Prostate gland (tissue), 2 donors: ENCODE measurements around the gene MAD1L1. TPM values are rescaled to one million over a fixed set of nuclear protein-coding genes. Genes with fewer than 3 reads are reported as not detected.
"Not testable (repeated sequence)": the region's sequence is repeated elsewhere in the genome, so short reads cannot be mapped to it uniquely, and the experiment has no call there.

ENCODE experiments used
- DNase-seq: peaks from one replicate; pipeline ENCODE4 v3.0.0-alpha.2; 2019; ENCODE audit warnings: low spot score
- H3K27ac ChIP-seq, 2 donors: fragments of 200-600 bp; sonication (generic); 2 replicates each; pipeline ENCODE4 v1.5.1; 2017 to 2019
- H3K27me3 ChIP-seq: fragments of 200-600 bp; sonication (generic); replicated peaks from 2 replicates; pipeline ENCODE4 v1.5.1; 2019; ENCODE audit not compliant: insufficient read depth
- H3K36me3 ChIP-seq, 2 donors: fragments of 200-600 bp; sonication (generic); 1 replicate in 1 of 2; 2 replicates in 1 of 2; pipeline versions ENCODE4 v1.5.1 to v1.8.1; 2017 to 2019
- H3K4me1 ChIP-seq: fragments of 200-600 bp; sonication (generic); replicated peaks from 2 replicates; pipeline ENCODE4 v1.5.1; 2019
- H3K4me3 ChIP-seq, 2 donors: fragments of 200-600 bp; sonication (generic); 2 replicates each; pipeline ENCODE4 v1.5.1; 2017 to 2019
- H3K9me3 ChIP-seq: fragments of 200-600 bp; sonication (generic); 2 replicates; pipeline ENCODE4 v1.5.1; 2017
- POLR2A ChIP-seq: fragments of 450-650 bp; IDR thresholded peaks from one replicate; pipeline ENCODE4 v1.6.1; 2016; ENCODE audit warnings: antibody characterized with exemption, mild to moderate bottlenecking
- POLR2AphosphoS5 ChIP-seq: sonication (generic); formaldehyde crosslinking; IDR thresholded peaks from one replicate; pipeline ENCODE4 v1.6.1; 2017; ENCODE audit warnings: antibody characterized with exemption
- WGBS: methylation state at CpG from one replicate; pipeline ENCODE4 v1.1.5; 2018; 5-methylcytosine and 5-hydroxymethylcytosine counted together
- intact Hi-C: fragments of 100-400 bp; cut with DNase I; formaldehyde crosslinking; loops from one replicate; pipeline ENCODE4 v1.14.2; 2022
- total RNA-seq, 2 donors: library from RNA; depleted of rRNA; stranded (reverse); fragments of >200 nt; gene quantifications; one replicate each; pipeline ENCODE4 v1.1.0, GENCODE V29; 2016
- TF ChIP-seq, protein P1 (sequence below), 4 experiments: fragments of 200-600 bp in 2 of 4; fragments of 450-650 bp in 2 of 4; sonication (generic) in 2 of 4; IDR thresholded peaks; 1 replicate in 3 of 4; 2 replicates in 1 of 4; pipeline ENCODE4 v1.5.1; 2016 to 2019; ENCODE audit warnings: antibody characterized with exemption in 4 of 4, mild to moderate bottlenecking in 2 of 4, moderate library complexity in 2 of 4

MAD1L1 gene
- total RNA-seq, 2 donors from 2014 or later: 79.3 to 91.9 TPM

DNA sequence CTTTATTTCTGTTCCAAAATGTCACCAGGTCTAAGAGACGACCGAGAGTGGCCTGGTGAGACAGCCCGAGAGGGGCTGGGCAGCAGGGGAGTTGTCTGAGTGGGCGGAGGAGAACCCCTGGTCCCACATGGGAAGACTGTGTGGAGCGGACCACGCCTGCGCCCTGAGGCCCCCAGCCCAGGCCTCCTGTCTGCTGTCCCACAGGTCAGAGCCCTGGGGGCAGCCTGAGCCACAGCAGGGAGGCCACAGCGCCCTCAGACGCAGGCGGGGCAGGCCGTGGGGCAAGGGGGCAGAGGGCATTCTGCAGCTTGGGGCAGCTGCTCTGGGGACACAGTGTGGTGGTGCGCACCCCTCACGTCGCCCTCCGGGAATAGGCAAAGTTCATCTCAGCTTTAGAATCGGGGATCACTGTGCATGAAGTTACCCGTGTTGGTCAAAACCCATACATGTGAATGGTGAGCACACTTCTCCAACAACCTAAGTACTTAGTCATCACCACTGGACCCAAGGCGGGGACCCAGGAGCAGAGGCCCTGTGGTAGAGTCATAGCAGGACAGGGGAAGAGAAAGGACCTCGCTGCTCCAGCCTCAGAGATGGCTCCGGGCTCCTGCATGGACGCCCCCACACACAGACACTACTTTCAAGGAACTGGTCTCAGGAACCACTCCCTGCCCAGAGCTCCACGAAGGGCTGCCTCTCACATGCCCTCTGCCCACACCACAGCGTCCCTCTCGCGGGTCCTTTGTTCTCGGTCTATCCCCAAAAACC, 348.0 kb downstream of the MAD1L1 start:
- no peaks in the 10 kb centered on the region for H3K36me3 ChIP-seq
- TF ChIP-seq, protein P1, sequence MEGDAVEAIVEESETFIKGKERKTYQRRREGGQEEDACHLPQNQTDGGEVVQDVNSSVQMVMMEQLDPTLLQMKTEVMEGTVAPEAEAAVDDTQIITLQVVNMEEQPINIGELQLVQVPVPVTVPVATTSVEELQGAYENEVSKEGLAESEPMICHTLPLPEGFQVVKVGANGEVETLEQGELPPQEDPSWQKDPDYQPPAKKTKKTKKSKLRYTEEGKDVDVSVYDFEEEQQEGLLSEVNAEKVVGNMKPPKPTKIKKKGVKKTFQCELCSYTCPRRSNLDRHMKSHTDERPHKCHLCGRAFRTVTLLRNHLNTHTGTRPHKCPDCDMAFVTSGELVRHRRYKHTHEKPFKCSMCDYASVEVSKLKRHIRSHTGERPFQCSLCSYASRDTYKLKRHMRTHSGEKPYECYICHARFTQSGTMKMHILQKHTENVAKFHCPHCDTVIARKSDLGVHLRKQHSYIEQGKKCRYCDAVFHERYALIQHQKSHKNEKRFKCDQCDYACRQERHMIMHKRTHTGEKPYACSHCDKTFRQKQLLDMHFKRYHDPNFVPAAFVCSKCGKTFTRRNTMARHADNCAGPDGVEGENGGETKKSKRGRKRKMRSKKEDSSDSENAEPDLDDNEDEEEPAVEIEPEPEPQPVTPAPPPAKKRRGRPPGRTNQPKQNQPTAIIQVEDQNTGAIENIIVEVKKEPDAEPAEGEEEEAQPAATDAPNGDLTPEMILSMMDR (IDR thresholded peaks at IDR 0.05): no peak
- TF ChIP-seq POLR2AphosphoS5: no peak
- no peak for TF ChIP-seq POLR2A
- 95% methylated on average over 26 of the region's 26 CpGs for WGBS
- no peak for DNase-seq
- H3K4me3 ChIP-seq: no peak overlapping the region
- H3K27ac ChIP-seq: no peak overlapping the region
- no peaks in the 10 kb centered on the region for H3K9me3 ChIP-seq
- no peaks in the 10 kb centered on the region for H3K4me1 ChIP-seq
- H3K27me3 ChIP-seq: no peaks in the 10 kb centered on the region
- intact Hi-C loops: no loop called here

DNA sequence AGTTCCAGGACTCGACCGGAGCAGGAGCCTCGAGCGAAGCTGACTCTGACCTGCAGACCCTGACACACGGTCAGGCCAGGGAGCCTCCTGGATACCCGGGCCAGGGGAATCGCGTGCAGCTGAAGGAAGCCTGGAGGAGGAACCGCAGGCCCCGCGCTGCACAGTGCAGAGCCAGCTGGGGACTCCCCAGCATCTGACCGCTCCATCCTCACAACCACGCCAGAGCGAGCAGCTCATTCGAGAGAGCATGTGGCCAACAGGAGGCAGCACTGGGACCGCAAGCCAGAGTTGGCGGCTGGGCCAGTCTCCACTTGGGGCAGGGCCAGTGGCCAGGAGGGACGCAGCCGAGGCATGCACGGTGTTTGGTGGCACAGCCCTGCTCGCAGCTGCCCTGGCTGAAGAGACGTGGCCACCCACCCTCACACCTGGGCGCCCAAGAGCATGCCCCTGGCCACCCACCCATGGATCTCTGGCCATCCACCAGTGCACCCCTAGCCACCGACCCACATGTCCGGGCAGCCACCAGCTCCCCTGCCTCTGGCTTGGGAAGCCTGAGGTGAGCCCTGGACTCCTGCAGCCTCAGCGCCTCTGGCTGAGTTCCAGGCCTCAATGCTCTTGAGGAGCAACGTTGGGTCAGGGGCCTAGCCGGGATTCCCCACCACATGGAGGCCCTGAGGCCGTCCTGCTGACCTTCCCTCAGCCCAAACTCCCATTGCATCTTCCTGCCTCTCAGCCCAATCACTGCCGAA, 348.7 kb downstream of the MAD1L1 start:
- H3K4me3 ChIP-seq: no peak overlapping the region
- no peak overlapping the region for H3K27ac ChIP-seq
- intact Hi-C loops: no loop called here
- DNase-seq: no peak
- WGBS: 91% methylated on average over 23 of the region's 30 CpGs
- H3K27me3 ChIP-seq: no peaks in the 10 kb centered on the region
- no peaks in the 10 kb centered on the region for H3K36me3 ChIP-seq
- no peaks in the 10 kb centered on the region for H3K9me3 ChIP-seq
- no peak for TF ChIP-seq POLR2AphosphoS5
- TF ChIP-seq, protein P1 (IDR thresholded peaks at IDR 0.05): no peak
- no peak for TF ChIP-seq POLR2A
- H3K4me1 ChIP-seq: no peaks in the 10 kb centered on the region

DNA sequence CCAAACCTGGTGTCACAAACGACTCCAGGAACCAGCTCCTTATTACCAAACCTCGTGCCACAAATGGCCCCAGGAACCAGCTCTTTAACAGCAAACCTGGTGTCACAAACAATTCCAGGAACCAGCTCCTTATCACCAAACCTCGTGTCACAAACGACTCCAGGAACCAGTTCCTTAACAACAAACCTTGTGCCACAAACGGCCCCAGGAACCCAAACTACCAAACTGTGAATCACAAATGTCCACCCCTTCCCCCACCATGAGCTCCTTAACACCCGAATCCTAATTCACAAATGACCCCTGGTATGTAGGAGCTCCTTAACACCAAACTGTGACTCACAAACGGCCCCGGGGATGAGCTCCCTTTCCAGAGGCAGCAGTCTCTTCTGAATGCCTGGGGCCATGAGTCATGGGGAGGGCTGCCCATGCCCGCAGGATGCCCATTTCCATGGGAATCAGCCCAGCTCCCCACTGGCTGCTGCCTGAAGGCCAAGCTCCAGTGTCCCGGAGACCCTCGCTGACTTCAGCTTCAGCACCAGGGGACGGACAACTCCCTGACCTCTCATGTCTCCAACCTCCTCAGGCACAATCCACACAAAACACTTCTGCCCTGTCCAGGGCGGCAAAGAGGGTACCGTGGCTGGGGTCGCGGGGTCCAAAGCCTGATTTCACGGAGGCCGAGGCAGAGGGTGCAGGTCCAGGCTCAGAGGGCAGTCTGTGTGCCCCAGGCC, 349.5 kb downstream of the MAD1L1 start:
- H3K27ac ChIP-seq: no peak overlapping the region
- WGBS: 73% methylated on average over 16 of the region's 18 CpGs
- intact Hi-C loops: no loop called here
- H3K9me3 ChIP-seq: no peaks in the 10 kb centered on the region
- DNase-seq: no peak
- H3K4me3 ChIP-seq: no peak overlapping the region
- TF ChIP-seq, protein P1 (IDR thresholded peaks at IDR 0.05): no peak
- no peak for TF ChIP-seq POLR2AphosphoS5
- TF ChIP-seq POLR2A: no peak
- H3K36me3 ChIP-seq: no peaks in the 10 kb centered on the region
- H3K27me3 ChIP-seq: no peaks in the 10 kb centered on the region
- no peaks in the 10 kb centered on the region for H3K4me1 ChIP-seq

DNA sequence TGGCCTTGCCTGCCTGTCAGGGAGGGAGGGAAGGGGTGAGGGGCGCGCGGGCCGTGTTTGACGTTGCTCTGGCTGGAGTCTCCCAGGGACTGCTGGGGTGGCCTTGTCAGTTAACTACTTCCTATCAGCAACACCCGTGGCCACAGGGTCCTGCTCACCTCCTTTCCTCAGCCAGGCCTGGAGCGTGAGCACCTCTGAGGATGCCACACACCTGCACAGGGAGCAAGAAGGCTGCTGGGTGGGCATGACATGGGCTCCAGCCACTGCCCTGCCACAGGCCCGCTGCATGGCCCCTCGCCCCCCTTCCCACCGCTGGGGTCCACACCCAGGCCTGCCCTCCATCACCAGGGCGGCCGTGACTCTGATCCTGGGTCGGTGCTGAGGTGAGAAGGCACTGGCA, 350.3 kb downstream of the MAD1L1 start:
- H3K36me3 ChIP-seq: no peaks in the 10 kb centered on the region
- no peak for DNase-seq
- no peaks in the 10 kb centered on the region for H3K4me1 ChIP-seq
- no peaks in the 10 kb centered on the region for H3K27me3 ChIP-seq
- H3K4me3 ChIP-seq: no peak overlapping the region
- intact Hi-C loops: no loop called here
- TF ChIP-seq POLR2AphosphoS5: no peak
- no peaks in the 10 kb centered on the region for H3K9me3 ChIP-seq
- H3K27ac ChIP-seq: no peak overlapping the region
- WGBS: 84% methylated on average over 13 of the region's 13 CpGs

DNA sequence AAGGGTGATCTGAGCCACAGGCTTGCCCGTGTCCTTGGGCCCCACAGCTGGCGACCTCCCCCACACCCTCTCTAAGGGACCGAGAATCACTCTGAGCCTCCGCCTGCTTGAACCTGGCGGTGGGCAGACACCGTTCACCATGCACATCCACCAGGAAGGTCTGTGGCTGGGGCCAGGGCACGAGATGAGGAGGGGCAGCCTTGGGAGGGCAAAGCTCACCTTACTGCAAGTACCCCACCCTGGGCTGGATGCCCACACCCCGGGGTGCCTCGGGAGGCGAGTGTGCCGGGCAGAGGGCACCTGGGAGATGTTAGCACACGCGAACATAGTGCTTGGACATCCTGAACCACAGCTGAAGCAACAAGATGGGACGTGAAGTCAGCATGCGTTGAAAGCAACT, 350.8 kb downstream of the MAD1L1 start:
- Histone ChIP-seq H3K27ac (no peak overlapping the region), H3K27me3 (no peaks in the 10 kb centered on the region), H3K4me1 (no peaks in the 10 kb centered on the region), H3K36me3 (no peaks in the 10 kb centered on the region), H3K4me3 (no peak overlapping the region), H3K9me3 (no peaks in the 10 kb centered on the region)
- DNase-seq: no peak
- TF ChIP-seq, protein P1 (IDR thresholded peaks at IDR 0.05): no peak
- no peak for TF ChIP-seq POLR2AphosphoS5
- intact Hi-C loops: no loop called here
- 89% methylated on average over 15 of the region's 15 CpGs for WGBS

DNA sequence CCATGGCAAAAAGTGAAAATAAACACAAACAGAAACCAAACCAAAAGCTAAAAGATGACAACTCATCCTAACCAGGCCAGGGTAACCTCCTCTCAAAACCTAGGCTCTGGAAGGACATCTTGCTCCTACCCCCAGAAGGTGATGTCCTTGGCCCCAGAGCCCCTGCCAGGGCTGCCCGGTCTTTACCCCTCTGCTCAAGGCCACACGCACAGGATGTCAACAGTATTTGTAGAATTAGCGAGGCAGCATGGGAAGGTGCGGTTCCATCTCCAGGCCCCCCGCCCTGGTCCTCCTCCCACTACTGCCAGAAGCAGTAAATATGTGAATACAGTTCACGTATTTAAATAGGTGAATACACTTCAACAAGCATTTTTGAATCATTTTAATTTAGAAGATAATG, 356.1 kb downstream of the MAD1L1 start:
- H3K36me3 ChIP-seq, H3K27ac ChIP-seq, DNase-seq, intact Hi-C loops, H3K4me3 ChIP-seq, H3K9me3 ChIP-seq, H3K27me3 ChIP-seq, H3K4me1 ChIP-seq: not testable (repeated sequence)
- WGBS: 95% methylated on average over 6 of the region's 6 CpGs
